Tibial nerve (tissue), 4 donors: ENCODE results near the gene TPH1.

Experiments used
- CTCF ChIP-seq, 5 experiments: fragments of 200-600 bp in 3 of 5; fragments of 450-650 bp in 2 of 5; sonication (generic) in 3 of 5; IDR thresholded peaks; one replicate each; pipeline ENCODE4 v1.5.1; 2016 to 2019; ENCODE audit warnings: antibody characterized with exemption in 5 of 5, mild to moderate bottlenecking in 3 of 5, moderate library complexity in 2 of 5
- EP300 ChIP-seq, 2 donors: sonication (generic); formaldehyde crosslinking; IDR thresholded peaks; one replicate each; pipeline ENCODE4 v1.6.1; 2017; ENCODE audit warnings: antibody characterized with exemption in 2 of 2, mild to moderate bottlenecking in 1 of 2

GRCh38 chr11:18012906-18013781 lies 32.9 kb downstream of the TPH1 start, which contains the start of gene SERGEF:
- TF ChIP-seq CTCF (IDR thresholded peaks at IDR 0.05) (peak in 4 of 5 experiments; percentile 37 to 66 (median 63)), EP300 (IDR thresholded peaks at IDR 0.05) (peak in 1 of 2 donors; percentile 79)
